Measurements from ENCODE around the gene HIPK2.

HIPK2 gene

DNA sequence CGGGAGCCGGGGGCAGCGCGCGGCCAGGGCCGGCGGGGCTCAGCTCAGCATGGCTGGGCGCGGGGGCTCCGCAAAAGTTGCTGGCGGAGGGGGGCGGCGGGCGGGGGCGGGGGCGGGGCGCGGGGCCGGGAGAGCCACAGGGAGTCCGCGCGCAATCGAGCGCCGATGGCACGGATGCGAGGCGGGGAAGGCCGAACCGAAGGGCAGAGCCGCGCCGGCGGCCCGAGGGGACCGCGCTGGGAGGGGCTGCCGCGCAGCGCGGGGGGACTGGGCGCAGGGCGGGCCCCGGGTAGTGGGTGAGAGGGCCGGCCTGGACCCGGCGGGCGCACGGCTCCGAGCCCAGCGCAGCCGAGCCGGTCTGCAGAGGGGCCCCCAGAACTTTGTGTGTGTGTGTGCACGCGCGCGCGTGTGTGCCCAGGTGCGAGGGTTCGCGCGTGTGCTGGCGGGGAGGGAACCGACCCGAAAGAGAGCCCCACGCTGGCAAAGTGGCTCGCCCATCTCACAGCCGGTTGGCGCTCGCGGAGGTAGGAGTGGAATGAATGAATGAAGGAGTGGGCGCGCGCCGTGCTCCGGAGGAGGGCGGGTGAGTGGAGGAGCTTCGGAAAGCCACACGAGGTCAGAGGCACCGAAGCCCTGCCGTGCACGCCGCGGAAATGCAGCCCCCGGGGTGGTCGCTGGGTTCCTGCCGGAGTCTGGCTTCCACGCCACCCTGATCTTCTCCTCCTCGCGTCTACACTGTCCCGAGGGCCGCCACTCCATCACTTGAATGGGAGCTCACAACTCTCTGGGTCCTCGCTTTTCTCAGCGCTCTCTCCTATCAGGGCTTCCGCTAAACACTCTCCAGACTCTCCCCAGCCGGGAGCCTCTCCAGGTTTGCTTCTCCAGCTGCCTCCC is at the start of gene HIPK2:
Gene HIPK2 (minus strand): TSS at position 51 of the 894 bp plus-strand sequence. CDS start 375 bp downstream, outside the sequence.
- peak; percentile 59 for DNase-seq

DNA sequence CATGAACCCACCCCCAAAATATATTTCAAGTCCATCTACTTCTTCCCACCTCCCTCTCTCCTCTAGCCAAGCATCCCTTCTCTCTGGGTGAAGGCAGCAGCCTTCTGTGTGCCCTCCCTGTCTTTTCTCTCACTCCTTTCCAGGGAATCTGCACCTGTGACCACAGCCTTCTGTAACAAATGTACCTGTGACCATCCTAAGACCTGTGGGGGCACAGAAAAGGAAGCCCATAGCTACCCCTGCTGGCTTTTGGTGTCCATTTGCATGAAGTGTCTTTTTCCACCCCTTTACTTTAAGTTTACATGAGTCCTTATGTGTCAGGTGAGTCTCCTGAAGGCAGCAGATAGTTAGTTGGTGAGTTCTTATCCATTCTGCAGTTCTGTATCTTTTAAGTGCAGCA is 49.2 kb upstream of the HIPK2 start:
- DNase-seq, result no peak

DNA sequence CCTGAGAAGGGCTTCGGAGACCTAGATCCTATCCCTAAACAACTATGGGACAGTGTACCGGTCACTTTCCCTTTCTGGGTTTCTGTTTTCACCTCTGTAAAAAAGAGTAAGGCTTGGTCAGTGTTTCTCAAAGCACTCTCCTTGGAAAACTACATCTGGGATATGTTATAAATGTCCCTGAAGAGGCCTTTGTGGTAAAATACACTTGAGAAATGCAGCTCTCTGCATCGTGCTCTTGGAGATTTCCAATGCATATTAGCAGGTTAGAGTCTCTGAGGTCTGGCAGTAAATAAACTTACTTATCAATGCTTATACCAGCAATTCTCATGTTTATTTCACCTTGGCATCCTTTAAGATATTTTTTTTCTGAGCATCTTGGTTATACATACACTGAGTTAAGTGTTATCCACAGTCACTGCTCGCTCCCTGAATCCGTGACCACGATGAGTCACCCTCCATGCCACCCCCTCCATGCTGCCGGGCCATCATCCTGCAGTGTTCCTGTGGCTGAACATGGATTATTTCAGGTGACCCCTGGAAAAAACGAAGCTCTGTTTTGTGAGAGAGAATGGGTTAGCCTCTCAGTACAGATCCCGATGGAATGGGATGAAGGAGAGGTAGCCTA is 48.0 kb upstream of the HIPK2 start:
- no peak for DNase-seq

DNA sequence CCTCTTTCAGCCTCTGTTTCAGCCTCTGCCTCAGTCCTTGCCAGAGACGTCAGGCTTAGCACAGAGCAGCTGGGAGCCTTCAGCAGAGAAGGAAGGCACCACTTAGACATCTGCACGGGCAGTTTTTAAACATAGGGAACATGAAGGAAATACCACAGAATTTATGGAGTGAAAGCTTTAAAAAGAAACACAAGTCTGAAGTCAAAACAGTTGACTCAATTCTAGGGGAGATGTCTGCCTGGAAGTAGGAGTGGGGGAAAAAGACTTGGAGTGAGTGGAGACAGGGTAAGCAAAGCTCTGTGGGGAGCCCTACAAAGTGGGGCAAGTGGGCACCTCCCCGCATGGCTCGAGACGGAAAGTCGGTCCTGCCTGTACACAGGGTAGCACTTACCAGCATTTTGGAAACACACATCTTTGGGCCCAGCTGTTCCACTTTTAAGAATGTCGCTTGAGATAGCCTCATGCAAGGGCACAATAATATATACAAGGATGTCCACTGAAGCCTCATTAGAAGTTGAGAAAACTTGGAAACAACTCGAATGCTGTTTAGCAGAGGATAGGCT is 46.2 kb upstream of the HIPK2 start:
- DNase-seq, result no peak

DNA sequence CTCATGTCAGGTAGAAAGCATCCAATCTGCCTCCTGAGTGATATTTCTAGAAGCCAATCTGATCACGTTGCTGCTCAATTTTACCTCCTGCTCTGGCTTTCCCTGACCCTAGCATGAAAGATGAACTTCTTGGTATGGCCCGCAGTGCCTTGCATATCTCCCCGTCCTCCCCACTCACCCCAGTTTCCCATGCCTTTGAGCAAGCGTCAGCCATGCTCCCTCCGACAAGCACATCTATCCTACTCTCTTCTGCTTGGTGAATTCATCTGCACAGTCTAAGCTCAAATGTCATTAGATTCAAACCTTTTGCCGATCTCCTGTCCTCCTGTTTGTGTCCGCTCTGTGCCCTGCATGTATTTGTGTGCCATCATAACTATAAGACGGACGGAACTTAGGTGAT is 45.1 kb upstream of the HIPK2 start:
- DNase-seq, result no peak

DNA sequence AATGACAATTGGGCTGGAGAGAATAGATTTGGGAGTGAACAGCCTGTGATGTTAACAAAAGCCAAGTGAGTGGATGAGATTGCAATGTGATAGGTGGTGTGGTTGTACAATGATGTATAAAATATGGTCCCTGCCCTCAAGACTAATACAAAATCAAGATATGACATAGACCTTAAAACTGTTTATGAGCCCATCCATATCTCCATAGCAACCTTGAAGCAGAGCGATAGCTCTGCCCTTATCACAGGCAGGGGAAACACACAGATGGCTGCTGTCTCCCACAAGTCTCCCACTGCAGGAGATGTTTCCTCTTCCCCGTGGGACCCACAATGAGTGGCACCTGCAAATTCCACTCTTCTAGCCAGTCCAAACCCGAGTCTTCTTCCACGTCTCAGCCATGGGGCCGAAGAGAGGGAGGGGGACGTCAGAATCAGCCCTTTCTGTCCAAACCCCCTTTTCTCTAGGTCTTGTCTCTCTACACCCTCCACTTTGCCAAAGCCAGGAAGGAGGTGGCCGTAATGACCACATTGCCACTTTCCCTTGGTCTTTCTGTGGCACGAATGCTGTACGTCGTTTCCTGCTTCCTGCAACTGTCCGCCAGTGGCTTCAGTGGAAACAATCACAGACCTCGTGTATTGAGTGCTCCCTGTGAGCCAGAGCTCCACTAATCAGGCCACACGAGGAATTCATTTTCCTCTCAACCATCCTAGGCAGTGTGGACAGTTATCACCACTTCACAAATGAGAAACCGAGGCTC is 43.7 kb upstream of the HIPK2 start:
- DNase-seq, result no peak

DNA sequence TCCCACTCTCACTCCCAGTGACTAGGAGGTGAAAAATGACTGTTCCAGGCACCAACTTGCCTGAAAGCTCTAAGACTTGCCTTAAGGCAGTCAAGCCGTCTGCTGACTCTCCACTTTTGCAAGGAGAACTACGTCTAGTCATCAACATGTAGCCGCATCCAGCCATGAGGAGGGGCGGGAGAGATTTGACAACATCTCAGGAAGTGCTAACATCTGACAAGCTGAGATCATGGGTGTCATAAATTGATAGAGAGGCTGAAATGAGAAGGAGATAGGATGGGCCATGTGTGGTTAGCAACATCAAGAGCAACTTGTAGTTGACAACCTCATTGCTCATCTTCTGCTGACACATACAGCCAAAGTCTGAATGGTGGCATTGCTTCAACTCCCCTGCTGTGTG is 42.3 kb upstream of the HIPK2 start:
- DNase-seq, result no peak

DNA sequence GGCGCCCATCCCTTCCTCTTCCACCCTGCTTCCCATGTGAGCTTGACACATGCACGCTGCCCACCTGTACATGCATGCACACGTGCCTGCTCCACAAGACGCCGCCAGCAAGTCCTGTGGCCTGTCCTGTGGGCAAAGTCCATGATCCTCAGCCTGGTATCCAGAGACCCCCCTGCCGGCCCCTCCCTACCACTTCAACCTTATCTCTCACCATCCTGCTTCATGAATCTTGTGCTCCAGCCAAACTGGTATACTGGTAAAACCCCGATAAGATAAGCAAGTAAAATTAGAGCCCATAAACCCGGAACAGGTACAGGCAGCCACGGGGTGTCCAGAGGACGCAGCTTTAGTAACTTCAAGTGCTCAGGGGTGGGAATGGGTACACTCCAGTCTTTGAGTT is 39.5 kb upstream of the HIPK2 start:
- DNase-seq, result no peak

DNA sequence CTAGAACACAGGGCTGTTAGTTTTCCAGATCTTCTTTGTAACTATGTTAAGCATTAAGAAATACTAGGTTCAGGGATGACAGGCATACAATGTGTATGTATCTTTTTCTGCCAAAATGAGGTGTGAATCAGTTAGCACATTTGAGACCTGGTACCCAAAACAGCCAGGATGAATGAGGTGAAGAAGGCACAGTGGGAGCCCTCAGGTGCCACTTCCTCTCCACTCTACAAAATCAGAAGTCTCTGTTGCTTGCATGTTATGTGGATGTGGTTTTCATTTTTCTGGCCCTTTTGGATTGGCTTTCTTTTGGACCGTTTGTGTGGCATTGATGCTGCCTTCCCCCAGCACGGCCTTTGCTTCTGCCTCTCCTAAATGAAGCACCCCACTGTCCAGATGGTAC is 35.9 kb upstream of the HIPK2 start:
- no peak for DNase-seq

DNA sequence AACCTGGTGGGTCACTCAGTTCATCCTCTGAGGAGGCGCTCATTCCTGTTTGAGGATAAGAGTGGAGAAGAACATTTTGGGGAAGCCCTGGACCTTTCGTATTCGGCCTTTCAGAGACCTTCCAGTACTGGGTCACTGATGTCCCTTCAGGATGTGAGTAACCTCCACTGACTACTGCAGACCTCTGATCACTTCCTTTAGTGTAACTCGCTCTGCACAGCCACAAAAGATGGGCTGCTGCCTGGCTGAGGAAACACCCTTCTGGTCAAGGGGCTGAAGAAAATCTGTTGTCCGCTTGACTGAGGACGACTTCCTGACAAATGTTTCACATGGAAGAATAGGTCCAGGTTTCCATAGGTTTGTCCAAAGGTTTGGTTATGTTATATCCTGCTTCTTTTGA is 35.4 kb upstream of the HIPK2 start:
- no peak for DNase-seq

DNA sequence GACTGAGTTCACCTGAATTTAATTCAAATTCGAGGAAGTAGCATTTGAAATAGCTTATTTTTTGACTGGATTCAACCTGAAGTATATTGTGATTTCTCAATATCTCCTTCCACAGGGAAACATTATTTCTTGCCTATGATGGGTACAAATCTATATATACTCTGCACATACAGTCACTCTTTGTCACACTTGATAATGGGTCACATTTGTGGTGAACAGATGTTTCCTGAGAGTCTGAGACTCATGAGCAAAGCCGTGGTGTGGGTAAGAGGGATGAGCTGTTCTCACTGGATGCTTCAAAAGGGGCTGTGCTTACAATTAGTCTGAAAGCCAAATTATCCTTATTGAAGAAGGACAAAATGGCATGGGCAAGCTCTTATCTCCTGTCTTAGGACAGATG is 33.3 kb upstream of the HIPK2 start:
- no peak for DNase-seq

DNA sequence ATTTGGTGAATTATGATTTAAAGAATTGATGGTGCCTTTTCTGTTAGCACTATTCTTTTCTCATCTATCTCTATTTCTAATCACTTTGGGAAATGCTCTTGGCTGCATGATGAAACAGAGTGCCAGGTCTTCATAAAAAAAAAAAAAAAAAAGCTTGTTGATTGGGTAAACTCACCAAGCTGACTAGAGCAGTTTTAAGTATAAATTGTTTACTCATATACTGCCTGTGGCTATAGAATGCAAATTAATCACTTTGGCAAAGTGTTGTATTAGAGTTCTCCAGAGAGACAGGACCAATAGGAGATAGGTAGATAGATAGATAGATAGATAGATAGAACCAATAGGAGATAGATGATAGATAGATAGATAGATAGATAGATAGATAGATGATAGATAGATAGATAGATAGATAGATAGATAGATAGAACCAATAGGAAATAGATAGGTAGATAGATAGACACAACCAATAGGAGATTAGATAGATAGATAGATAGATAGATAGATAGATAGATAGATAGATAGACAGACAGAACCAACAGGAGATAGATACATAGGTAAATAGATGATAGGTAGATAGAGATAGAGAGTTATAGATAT is 31.1 kb upstream of the HIPK2 start:
- no peak for DNase-seq

DNA sequence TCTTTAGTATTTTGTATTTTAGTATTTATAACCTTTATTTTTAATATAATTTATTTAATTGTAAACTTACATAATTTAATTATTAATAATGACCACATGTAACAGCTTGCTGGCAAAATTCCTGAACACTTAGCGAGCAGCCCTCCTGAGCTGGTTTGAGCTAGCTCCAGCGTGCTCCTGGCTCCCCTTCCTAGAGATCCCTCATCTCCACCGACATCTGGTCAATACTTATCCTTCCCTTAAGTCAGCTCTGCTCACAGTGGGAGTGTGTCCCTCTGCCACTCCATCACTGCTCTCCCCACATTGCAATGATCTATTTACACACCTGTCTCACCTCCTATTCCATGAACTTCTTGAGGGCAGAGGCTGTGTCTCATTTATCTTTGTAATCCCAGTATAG is 30.6 kb upstream of the HIPK2 start:
- no peak for DNase-seq

DNA sequence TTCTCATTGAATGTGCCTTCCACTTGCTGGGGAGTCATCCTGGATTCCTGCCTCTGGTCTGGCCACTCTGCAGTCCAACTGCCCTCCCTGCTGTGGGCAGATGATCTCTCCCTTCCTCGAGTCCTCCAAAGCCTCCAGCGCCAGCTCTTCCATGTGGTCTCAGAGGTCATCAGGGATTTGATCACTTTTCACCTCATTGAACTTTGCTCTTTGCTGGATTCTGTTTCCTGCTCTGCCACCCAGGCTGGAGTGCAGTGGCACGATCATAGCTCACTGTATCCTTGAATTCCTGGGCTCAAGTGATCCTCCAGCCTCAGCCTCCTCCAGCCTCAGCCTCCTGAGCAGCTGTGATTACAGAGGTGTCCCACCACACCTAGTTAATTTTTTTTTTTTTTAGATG is 29.2 kb upstream of the HIPK2 start:
- DNase-seq, result no peak

DNA sequence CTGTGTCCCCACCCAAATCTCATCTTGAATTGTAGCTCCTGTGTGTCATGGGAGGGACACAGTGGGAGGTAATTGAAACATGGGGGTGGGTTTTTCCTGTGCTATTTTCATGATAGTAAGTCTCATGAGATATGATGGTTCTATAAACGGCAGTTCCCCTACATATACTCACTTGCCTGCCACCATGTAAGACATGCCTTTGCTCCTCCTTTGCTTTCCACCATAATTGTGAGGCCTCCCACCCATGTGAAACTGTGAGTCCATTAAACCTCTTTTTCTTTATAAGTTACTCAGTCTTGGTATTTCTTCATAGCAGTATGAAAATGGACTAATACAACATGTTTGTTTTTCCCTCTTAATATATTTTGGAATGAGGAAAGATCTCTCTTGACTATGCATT is 26.8 kb upstream of the HIPK2 start:
- DNase-seq, result no peak

DNA sequence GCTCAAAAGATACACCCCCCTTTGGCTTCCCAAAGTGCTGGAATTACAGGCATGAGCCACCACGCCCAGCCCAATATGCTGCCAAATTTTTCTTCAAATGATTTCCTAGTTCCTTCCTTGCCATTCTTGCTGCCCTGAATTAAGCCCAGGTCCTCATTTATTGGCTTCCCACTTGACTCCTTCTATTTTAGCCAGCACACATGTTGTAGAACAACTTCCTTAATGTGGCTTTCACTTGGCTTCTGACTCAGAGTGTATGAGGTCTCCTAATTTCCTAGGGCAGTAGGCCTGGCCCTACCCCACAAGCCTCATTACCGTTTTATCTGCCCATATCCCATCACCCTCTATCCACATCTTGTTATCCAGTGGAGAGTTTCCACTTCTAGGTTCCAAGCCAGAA is 21.8 kb upstream of the HIPK2 start:
- DNase-seq, result no peak

DNA sequence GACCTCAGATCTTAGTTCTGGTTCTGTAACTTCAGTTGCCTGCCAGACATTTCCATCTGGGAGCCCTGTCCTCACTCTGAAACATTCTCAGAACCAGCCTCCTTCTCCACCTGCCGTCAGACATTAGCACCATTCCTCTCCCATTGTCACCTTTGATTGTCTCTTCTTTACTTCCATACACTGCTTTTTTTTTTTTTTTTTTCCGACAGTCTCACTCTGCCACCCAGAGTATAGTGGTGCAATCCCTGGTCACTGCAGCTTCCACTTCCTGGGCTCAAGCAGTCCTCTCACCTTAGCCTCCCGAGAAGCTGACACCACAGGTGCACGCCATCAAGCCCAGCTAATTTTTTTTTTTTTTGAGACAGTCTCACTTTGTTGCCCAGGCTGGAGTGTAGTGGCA is 21.1 kb upstream of the HIPK2 start:
- DNase-seq, result no peak

DNA sequence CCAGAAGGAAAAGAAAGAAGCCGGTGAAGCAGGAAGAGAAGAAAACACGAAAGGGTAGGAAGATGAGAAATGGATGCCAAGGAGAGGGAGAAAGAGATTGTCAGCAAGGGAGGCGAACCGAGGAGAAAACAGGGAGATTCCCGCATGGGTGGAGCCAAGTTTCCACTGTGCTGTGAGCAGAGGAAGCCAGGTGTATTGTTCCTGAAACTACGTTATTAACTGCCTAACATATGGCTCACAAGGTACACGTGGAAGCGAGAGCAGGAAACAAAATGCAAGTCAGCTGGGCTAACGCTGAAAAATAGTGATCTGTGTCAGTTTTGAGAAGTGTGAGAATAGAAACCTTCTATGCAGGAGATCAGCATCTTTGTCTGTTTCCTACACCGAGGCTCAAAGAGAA is 20.4 kb upstream of the HIPK2 start:
- DNase-seq, result no peak

DNA sequence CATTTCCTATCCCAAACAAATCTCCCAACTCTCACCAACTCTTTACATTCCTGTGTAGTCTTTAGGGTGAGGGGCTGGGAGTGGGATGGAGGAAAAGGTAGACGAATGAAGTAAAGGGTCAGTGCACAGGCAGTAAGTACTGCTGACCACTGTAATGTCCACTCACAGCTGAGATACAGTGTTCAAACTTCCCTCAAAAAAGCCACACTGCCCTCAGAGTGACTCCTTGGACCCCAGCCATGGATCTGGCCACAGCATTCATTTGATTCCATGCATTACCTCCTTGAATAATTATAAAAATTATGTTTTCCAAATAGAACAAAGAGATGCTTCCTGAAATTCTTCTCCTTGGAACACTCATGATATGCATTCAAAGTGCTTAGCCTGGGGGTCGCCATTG is 19.8 kb upstream of the HIPK2 start:
- DNase-seq, result no peak

DNA sequence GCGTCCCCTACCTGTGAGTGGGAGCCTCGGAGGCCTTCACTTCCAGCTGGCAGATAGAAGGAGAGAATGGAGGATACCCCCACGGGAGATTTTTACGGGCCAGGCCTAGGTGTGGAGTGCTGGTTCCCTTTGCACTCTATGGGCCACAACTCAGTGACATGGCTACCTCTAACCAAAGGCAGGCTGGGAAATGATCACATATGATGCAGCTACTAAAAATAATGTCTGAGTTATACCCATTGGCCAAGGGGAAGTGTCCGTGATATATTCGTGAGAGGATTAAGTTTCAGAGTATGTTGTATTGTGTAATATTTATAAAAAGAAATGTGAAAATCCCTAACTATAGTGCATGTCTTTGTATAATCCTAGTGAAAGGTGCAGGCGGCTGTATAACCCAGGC is 13.5 kb upstream of the HIPK2 start:
- no peak for DNase-seq

DNA sequence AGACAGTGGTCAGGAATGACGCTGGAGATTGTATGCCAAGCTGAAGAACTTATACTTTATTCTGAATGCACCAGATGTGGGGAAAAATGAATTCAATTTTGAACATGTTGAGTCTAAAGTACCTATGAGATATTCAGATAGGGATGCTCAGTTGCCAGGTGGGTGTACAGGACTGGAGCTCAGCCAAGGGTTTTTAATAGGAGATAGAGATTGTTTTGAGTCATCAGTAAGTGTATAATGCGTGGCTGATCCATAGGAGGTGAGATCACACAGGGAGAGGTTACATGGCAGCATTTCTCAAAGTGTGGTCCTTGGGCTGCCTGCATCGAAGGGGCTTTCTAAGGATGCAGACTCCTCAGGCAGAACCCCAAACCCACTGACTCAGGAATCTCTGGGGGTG is 6.8 kb upstream of the HIPK2 start:
- DNase-seq, result no peak

DNA sequence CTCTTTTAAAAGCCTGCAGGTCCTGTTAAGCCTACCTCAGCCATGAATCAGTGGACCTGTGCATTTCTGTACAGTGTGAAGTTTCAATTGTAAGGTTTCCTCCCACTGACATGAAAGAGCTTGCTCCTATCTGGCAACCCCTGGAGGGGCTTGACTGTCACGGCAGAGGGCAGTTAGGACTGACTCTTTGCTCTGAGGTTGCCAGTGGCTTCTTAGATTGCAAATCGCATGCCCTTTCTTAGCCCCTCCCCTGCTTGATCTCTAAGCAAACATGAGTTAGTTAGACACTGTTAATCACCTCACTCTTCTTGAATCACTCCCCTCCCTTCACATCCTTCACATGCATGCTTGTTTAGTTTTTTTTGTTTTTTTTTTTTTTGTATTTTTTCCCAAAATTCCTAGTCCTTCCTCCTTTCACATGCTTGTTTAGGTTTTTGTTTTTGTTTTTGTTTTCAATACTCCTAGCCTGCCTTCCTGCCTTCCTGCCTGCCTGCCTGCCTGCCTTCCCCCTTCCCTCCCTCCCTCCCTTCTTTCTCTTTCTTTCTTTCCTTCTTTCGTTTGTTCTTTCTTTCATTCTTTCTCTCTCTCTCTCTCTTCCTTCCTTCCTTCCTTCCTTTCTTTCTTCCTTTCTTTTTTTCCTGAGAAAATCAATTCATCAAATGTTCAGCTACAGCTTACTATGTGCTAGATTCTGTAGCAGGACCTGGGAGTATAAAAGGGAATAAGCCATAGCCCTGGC is 6.0 kb upstream of the HIPK2 start:
- DNase-seq, result no peak
